Fibroblast of peridontal ligament (primary cell): ENCODE measurements around the gene TXLNA.

Experiments
- DNase-seq: peaks from one replicate; pipeline ENCODE4 v3.0.0-alpha.2; 2010; ENCODE audit errors: extremely low read depth

Gene TXLNA

GRCh38 chr1:32184650-32185049 is 5.2 kb downstream of the TXLNA start:
- DNase-seq: no peak

GRCh38 chr1:32186077-32186476 is 6.6 kb downstream of the TXLNA start:
- DNase-seq: no peak

DNA sequence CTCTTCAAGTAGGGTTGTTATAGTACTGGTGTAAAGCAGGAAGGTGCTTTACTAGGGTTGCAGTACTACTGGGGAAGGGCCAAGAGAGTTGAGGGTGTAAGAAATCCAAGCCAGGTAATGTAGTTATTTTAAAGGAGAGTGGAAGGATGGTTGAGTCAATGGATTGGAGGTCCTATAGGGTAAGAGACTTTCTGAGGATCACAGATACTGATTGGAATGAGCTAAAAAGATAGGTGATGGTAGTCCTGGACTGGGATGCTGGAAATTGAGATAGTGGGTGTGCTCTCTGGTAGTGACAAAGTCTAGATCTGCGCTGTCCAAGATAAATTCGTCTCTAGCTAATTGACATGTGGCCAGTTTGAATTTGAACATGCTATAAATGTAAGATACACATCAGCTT is 7.0 kb downstream of the TXLNA start:
- DNase-seq: no peak

GRCh38 chr1:32187850-32188249 is 8.4 kb downstream of the TXLNA start:
- DNase-seq: no peak

DNA sequence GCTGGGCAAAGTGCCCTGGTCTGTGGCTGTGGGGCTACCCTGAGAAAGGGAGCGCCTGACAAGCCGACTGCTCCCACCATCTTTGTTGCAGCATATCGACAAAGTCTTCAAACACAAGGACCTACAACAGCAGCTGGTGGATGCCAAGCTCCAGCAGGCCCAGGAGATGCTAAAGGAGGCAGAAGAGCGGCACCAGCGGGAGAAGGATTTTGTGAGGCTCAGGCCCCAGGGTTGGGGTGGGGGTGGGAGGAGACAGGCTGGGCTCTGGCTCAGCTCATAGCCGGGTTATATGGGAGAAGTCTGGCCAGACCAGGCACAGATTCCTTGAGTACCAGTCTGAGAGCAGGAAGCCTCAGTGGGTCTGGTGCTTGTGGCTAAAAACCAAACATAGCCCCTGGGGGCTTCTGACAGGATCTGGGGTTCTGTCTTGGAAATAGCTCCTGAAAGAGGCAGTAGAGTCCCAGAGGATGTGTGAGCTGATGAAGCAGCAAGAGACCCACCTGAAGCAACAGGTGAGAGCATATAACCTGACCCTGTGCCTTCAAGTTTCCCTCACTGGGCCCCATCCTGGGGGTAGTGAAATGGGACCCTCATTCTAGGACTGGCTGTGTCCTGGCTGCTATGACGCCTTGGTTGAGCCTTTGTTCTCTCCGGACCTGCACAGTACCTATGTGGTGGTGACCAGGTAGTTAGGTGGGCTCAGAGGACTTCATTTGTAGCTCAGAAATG is 12.9 kb downstream of the TXLNA start:
- DNase-seq: no peak

GRCh38 chr1:32194984-32195383 is 15.5 kb downstream of the TXLNA start:
- DNase-seq: no peak

DNA sequence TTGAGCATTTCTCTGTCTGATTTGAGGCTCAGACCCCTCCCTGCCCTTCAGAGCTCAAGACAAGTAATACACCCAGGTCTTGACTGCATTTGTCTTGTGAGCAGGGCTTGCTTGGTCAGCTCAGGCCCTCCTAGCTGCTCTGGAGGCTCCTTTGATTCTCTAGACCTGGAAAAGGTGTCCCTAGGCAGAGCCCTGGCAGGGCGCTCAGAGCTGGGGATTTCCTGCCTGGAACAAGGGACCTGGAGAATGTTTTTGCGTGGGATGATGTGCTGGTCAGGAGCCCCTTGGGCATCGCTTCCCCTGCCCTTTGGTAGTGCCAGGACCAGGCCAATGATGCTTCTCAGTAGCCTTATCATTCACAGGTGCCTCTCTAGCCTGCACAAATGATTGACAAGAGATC is 16.1 kb downstream of the TXLNA start:
- no peak for DNase-seq

DNA sequence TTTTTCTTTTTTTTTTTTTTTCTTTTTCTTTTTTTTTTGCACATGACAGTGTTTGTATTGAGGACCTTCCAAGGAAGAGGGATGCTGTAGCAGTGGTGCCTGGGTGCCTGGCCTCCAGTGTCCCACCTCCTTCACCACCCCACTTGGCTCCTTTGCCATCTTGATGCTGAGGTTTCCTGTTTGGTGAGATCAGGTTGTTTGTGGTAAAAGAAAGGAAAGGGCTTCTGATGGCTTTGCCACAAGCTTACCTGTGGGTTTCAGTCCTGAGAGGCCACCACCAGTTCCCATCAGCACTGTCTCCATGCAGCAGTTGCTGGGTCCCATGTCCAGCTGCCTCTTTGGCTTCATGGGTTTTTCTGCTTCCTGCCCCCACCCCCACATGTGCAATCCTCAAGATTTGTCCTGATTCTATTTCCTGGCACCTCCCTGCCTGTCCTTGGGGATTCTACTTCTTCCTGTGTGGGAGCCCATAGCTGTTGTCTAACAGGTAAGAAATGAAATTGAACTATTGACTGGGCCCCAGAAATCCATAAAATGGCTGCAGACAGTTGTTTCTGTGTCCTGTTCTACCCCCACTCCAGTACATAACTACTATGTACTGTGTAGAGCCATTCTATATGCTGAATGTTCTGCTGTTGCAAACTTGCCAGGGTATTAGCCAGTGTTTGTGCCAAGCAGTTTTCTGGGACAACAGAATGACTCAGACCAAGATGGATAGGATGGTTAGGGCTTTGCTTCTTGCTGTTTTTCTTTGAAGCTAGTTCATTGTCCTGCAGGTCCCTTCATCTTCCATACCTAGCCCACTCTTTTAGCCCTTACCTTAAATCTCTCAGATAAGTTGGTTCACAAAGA is 16.7 kb downstream of the TXLNA start:
- peak; percentile 28 for DNase-seq

DNA sequence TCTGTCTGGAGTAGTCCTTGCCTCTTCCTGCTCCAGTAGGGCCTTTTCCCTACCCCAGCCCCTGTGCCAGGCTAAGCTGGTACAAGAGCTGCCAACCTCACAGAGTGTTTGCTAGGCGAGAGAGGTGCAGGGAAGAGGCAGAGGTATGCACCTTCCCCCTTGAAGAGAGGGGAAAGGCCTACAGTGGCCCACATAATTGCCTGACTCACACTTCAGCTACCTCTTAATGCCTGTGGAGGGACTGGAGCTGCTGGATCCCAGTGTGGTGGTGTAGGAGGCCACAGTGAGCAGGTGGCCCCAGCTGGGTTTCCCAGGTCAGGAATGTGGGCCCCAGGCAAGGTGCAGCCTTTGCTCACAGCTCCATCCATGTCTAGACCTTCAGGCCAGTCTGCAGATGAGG is 17.6 kb downstream of the TXLNA start:
- no peak for DNase-seq

DNA sequence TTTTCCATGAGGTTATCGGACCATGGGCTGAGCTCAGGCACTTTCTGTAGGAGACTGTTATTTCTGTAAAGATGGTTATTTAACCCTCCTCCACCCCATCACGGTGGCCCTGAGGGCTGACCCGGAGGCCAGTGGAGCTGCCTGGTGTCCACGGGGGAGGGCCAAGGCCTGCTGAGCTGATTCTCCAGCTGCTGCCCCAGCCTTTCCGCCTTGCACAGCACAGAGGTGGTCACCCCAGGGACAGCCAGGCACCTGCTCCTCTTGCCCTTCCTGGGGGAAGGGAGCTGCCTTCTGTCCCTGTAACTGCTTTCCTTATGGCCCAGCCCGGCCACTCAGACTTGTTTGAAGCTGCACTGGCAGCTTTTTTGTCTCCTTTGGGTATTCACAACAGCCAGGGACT is 18.4 kb downstream of the TXLNA start:
- no peak for DNase-seq

DNA sequence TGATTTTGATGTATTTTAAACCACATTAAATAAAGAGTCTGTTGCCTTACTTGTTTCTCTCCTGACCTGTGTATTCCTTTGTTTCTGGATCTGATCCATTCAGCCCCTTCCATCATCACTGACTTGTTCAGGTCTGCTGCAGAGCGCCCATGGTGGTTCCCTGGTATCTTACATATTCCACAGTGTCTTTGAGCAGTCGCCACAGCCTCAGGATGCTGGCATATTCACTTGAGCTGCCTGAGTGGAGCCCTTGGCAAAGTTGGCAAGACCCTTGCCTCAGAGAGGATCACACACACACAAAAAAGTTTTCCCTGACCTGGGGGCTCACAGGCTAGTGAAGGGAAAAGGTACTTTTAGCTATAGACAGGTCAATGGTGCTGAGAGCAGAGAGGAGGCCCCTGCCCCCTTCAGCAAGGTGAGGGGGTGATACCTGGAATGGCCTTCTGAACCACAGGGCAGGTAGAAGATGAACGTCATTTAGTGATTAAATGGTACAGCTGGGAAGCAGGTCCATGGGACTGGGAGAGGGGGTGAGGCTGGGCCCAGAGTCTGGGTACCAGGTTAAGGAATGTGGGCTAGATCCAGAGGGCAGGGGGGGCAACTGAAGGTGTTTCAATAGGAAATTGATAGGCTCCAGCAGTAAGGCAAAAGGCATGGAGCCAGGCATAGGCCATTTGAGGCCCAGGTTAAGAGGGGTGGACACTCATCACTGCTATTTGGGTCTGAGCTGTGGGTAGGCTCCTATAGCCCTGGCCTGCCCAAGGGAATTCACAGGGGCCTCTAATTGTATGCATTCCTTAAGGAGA is 19.0 kb downstream of the TXLNA start:
- no peak for DNase-seq

DNA sequence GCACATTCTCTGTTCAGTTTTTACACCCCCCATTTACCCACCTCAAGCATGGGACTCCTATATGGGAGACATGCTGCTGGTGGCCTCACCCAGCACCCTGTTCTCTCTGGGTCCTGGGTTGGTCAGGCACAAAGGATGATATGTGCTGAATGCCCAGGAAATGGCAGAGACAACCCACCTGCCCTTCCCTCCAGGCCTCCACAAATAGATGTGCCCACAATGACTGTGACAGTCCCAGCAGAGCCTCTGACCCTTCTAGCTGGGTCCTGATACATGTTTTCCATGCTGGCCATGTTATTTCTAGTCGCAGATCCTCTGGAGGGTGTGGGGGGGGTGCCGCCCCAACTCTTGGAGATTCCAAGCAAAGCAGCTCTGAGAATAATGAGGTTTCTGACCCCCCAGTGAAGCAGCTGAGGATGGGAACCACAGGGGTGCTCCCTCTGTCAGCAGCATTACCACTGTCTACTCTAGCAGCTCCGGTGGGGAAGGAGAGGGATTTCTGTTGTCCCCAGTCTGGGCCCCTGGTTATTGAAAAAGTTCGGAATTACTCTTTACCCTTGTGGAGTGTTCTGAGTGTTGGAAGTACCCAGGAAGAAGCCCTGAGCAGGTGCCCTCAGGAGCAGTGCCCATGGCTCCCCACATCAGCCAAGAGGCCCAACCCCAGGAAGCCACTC is 19.7 kb downstream of the TXLNA start:
- DNase-seq: no peak

GRCh38 chr1:32199717-32200072 is 20.2 kb downstream of the TXLNA start:
- DNase-seq: peak; percentile 32

DNA sequence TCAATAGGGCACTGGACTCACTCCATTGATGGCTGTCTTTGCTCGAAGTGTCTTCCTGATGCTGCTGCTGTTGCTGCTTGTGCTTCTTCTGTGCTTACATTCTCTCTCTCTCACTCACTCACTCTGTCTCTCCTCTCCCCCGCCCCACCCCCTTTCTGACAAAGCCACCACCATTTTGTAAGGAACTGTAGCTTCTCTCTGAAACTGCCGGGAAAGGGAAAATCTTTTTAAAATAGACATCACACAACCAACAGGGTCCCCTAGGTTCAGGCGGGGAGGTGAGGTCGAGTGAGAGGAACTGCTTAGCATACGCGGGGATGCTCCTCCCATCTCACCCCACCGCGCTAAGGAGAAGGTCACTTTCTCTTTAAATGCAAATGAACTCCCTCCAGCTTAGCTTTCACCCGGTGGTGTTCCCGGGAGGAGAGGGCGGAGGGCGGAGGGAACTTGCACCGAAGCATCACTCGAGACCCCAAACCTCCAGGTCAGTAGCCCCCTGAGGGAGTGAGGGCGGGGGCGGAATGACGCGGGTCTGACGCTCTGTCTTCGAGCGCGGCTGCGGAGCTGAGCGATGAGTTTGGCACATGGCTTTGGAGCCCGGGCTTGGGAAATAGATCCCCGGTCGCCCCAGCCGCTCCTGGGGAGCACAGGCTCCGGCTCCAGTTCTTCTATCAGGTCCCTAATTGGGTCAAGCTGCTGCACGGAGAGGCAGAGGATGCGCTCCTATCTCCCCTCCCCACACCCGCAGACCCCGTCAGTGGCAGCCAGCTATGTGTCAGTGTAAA is 20.9 kb downstream of the TXLNA start, which contains the start of gene CCDC28B:
Gene CCDC28B (plus strand): TSS at position 370 of the 785 bp plus-strand sequence. CDS start 1,341 bp downstream, outside the sequence.
- DNase-seq: peak; percentile 75

DNA sequence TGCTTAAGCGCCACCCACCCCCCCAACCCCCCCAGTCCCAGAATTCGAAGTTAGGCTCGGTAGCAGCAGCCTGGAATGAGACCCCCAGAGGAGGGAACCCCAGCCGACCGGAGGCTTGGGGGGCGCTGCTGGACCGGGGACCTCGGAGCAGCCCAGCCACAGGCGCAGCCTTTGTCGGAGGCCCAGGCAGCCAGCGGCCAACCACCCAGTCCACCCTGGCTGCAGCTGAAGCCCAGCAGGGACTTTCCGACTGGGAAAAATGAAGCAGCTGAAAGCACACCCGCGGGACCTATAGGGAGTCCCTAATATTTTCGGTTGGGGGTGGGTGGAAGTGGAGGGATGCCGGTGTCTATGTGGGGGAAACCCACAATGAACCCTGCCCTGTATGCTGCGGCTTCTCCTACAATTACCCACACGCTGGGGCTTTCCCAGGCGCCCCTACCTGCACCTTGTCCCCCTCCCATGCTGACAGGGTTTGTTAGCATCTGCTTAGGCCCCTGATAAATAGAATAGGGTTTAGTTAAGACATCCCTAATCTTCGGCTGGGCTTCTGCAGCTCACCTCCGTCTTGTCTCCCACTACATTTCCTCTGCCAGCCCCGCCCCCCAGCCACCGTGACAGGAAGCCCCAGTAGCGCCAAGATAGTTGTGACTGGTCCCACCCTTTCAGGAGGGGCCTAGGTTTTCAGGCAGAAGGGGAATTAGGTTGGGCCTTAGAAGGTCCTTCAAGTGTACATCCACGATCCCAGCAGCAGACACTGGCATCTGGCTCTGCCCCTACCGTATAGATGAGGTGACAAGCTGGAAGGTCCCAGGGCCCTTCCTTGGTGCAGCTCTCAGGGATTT is 21.8 kb downstream of the TXLNA start:
- DNase-seq: peak; percentile 50

- DNase-seq: no peak
These were observed 25.5 kb downstream of the TXLNA start for GRCh38 chr1:32204943-32205361.

DNA sequence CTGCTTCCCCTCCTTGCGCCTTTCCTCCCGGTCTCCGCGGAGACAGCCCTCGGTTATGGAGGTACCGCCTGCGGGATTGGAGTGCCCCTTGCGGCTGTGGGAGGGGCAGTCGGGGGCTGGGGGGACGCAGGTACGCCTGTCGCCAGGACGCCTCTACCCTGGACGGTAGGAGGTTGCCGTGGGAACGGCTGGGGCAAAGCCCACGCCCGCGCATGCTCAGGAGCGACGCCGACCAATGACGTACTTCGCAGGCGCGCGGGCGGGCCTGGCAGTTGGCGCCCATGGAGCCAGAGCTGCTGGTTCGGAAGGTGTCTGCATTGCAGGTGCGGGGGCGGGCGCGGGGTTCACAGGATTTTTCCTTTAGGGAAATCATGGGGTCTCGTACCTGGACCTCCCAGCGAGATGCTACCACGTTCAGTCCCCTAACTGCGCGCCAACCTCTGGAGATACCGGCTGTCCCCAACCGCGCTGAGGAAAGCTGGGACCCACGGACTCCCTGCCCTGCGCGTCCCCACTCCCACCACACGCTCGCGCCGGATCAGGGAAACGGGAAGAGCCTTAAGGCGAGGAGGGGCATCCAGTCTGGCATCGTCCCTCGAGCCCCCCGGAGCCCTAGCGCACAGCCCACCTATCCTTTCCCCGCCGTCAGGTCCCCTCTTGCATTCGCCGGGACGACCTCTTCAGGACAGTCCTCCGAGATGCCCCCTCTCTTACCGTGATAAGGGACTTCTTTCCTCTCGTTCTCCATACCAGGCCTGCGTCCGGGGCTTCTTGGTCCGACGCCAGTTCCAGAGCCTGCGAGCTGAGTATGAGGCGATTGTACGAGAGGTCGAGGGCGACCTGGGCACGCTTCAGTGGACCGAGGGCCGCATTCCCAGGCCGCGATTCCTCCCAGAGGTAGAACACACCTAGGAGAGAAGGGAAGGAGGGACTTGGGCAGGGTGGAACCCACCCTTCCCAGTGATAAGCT is 26.2 kb downstream of the TXLNA start, which contains the start of gene IQCC:
Gene IQCC (plus strand): TSS at position 271 of the 970 bp plus-strand sequence. CDS start 11 bp downstream, at position 282.
- DNase-seq: peak; percentile 71

DNA sequence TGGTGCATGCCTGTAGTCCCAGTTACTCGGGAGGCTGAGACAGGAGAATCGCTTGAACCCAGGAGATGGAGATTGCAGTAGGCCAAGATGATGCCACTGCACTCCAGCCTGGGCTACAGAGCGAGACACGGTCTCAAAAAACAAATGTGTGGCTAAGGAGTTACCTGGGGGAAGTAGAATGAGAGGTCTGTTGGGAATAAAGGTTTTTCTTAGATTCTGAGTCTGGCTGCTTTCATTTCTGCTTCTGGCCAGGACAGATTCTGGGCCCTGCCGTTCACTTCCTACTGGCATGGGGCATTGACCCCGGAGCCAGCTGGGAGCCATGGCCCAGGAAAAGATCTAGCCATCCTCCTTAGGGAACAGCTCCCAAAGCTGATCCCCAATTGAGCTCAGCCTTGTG is 29.0 kb downstream of the TXLNA start:
- no peak for DNase-seq

DNA sequence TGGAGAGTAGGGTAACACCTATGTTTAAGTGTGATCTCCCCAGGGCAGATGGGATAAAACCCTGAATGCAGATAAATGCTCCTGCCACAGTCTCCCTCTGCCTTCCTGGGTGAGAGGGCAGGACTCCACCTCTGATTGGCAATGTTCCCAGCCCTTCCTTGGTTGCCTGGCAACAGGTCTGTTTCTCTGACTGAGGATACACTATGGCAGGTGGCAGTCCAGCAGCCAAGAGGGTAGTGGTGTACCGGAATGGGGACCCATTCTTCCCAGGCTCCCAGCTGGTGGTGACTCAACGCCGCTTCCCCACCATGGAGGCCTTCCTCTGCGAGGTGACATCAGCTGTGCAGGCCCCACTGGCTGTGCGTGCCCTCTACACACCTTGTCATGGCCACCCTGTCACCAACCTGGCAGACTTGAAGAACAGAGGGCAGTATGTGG is 29.4 kb downstream of the TXLNA start, which contains the start of gene DCDC2B:
Gene DCDC2B (plus strand): TSS at position 199 of the 438 bp plus-strand sequence. CDS start 5 bp downstream, at position 204.
- no peak for DNase-seq
